Upper lobe of left lung (tissue), 6 donors: ENCODE data around the gene ANGPTL5. TPM values are rescaled to one million over a fixed set of nuclear protein-coding genes. Genes with fewer than 3 reads are reported as not detected.
A peak's percentile ranks its signal among the peaks of the same experiment; 100 is the strongest.

ENCODE experiments used
- ATAC-seq, 2 donors: fragments of 200-7000 bp; cut with Tn5 transposase; one replicate each; pipeline ENCODE4 v1.9.1; 2022; ENCODE audit warnings: mild to moderate bottlenecking in 2 of 2, moderate library complexity in 2 of 2; ENCODE audit not compliant: low FRiP score in 2 of 2
- DNase-seq, 2 donors: peaks; one replicate each; pipeline ENCODE4 v3.0.0-alpha.2; 2019 to 2020
- H3K27ac ChIP-seq, 4 donors: fragments of 200-600 bp; sonication (generic); one replicate each; pipeline ENCODE4 v1.5.1; 2016 to 2019
- H3K27me3 ChIP-seq, 4 donors: fragments of 200-600 bp; sonication (generic); one replicate each; pipeline ENCODE4 v1.5.1; 2017 to 2019
- H3K36me3 ChIP-seq, 4 donors: fragments of 200-600 bp; sonication (generic); one replicate each; pipeline ENCODE4 v1.5.1; 2016 to 2019
- H3K4me1 ChIP-seq, 4 donors: fragments of 200-600 bp; sonication (generic); one replicate each; pipeline ENCODE4 v1.5.1; 2018 to 2019
- H3K4me3 ChIP-seq, 4 donors: fragments of 200-600 bp; sonication (generic); one replicate each; pipeline ENCODE4 v1.5.1; 2017 to 2019; ENCODE audit warnings: mild to moderate bottlenecking in 2 of 4, moderate library complexity in 1 of 4
- H3K9me3 ChIP-seq, 4 donors: fragments of 200-600 bp; sonication (generic); one replicate each; pipeline ENCODE4 v1.5.1; 2018 to 2019
- EP300 ChIP-seq, 4 donors: sonication (generic); formaldehyde crosslinking; IDR thresholded peaks; one replicate each; pipeline ENCODE4 v1.5.1; 2017; ENCODE audit warnings: antibody characterized with exemption in 4 of 4, control low read depth in 2 of 4
- POLR2A ChIP-seq, 4 donors: fragments of 450-650 bp; IDR thresholded peaks; one replicate each; pipeline ENCODE4 v1.5.1; 2016 to 2017; ENCODE audit warnings: antibody characterized with exemption in 4 of 4, mild to moderate bottlenecking in 2 of 4
- POLR2AphosphoS5 ChIP-seq, 2 donors: sonication (generic); formaldehyde crosslinking; IDR thresholded peaks; one replicate each; pipeline ENCODE4 v1.5.1; 2017; ENCODE audit warnings: antibody characterized with exemption in 2 of 2
- WGBS, 2 donors: methylation state at CpG; one replicate each; pipeline ENCODE4 v1.1.5; 2017 to 2018; 5-methylcytosine and 5-hydroxymethylcytosine counted together
- total RNA-seq, 6 donors: library from RNA; depleted of rRNA in 4 of 6; stranded (reverse); fragments of >200 nt in 4 of 6; gene quantifications; one replicate each; pipeline versions ENCODE4 v1.1.0 to v1.2.1, GENCODE V29; 2016 to 2021
- TF ChIP-seq, protein P1 (sequence below), 6 experiments: fragments of 450-650 bp in 4 of 6; fragments of 200-600 bp in 2 of 6; sonication (generic) in 2 of 6; IDR thresholded peaks; one replicate each; pipeline ENCODE4 v1.5.1; 2016 to 2019; ENCODE audit warnings: antibody characterized with exemption in 6 of 6
- donor health status: DM: no; HTN: no; CAD: no; lungs with moderate emphysema.
- donor health status: DM: no; HTN: yes; CAD: no; lungs with severe emphysema.

ANGPTL5 gene
- total RNA-seq, 6 donors from 2014 or later = 0.09 to 0.49 (median 0.29) TPM; not detected in 2

DNA sequence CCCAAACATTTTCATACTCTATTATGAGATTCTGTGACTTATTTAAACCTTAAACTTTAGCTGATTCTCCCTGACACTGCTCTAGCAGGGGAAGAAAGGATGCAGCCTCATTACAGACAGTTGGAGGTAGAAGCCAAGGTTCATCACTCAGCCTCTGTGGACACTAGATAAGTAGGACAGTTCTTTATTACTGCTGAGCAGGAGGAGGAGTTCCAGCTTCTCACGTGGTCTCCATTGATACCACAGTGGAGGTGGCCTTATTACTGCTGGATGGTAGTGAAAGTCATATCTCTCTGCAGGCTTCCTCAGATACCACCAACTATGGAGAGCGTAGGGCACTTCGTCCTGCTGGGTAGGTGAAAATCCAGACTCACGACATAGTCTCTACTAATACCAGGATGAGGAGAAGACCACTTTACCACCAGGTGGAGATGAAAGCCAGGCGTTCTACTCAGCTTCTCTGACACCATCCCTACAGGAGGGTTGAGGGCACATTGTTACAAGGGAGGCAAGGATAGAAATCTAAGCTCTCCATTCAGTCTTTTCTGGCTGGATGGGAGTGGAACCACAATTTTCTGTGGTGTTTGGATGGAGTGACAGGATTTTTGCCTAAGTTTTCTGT is 13.1 kb upstream of the ANGPTL5 start:
- no peak for DNase-seq
- H3K4me1 ChIP-seq = no peaks in the 10 kb centered on the region
- no peak for ATAC-seq
- H3K4me3 ChIP-seq = no peak overlapping the region
- H3K9me3 ChIP-seq = no peaks in the 10 kb centered on the region
- no peak overlapping the region for H3K27ac ChIP-seq
- TF ChIP-seq POLR2AphosphoS5 (IDR thresholded peaks at IDR 0.05) = no peak
- TF ChIP-seq, protein P1, sequence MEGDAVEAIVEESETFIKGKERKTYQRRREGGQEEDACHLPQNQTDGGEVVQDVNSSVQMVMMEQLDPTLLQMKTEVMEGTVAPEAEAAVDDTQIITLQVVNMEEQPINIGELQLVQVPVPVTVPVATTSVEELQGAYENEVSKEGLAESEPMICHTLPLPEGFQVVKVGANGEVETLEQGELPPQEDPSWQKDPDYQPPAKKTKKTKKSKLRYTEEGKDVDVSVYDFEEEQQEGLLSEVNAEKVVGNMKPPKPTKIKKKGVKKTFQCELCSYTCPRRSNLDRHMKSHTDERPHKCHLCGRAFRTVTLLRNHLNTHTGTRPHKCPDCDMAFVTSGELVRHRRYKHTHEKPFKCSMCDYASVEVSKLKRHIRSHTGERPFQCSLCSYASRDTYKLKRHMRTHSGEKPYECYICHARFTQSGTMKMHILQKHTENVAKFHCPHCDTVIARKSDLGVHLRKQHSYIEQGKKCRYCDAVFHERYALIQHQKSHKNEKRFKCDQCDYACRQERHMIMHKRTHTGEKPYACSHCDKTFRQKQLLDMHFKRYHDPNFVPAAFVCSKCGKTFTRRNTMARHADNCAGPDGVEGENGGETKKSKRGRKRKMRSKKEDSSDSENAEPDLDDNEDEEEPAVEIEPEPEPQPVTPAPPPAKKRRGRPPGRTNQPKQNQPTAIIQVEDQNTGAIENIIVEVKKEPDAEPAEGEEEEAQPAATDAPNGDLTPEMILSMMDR (IDR thresholded peaks at IDR 0.05) = no peak
- H3K27me3 ChIP-seq = no peaks in the 10 kb centered on the region
- WGBS, 2 donors = 81 to 89% methylated on average over 4 to 5 of the region's 5 CpGs
- H3K36me3 ChIP-seq = no peaks in the 10 kb centered on the region

DNA sequence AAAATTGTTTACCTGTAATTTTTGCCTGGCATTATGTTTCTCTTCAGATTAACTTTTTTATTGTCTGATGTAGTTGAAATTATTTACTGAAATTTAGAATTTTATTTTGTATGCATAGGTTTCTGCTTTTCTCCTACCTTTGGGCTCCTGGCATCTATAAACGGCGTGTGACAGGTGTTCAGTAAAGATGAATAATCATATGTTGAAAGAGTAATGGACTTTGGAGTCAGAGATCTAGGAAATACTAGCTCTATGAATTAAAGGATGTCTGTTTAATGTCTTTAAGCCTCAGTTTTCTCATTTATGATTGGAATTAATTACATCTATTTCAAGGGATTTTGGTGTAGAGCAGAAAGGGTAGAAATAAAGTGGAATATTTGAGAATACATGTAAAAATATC is 7.2 kb upstream of the ANGPTL5 start:
- Histone ChIP-seq H3K4me3 (no peak overlapping the region), H3K9me3 (no peaks in the 10 kb centered on the region), H3K27ac (no peak overlapping the region), H3K36me3 (no peaks in the 10 kb centered on the region), H3K27me3 (no peaks in the 10 kb centered on the region), H3K4me1 (no peaks in the 10 kb centered on the region)
- ATAC-seq = no peak
- TF ChIP-seq, protein P1 (IDR thresholded peaks at IDR 0.05) = no peak
- TF ChIP-seq EP300 (IDR thresholded peaks at IDR 0.05) (no peak), POLR2AphosphoS5 (IDR thresholded peaks at IDR 0.05) (no peak), POLR2A (IDR thresholded peaks at IDR 0.05) (no peak)
- WGBS, 2 donors = 87 to 93% methylated on average over 2 of the region's 2 CpGs
- no peak for DNase-seq

DNA sequence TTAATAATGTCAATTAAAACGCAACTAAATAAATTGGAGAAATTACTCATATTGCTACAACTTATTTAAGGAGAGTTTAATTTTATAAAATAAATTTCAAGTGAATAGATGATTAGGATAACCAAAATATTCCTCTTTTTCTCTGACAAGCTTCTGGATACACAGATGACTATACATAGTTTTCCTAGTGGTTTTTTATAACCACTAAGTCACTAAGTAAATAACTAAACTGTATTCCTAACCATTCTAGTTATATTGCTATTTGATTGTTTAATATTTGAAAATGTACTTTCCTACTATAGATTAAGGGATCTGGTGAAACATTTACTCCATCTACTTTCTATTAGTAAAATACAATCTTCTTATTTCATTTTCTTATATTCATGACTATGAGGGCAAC is 4.7 kb upstream of the ANGPTL5 start:
- TF ChIP-seq POLR2A (IDR thresholded peaks at IDR 0.05) (no peak), POLR2AphosphoS5 (IDR thresholded peaks at IDR 0.05) (no peak), EP300 (IDR thresholded peaks at IDR 0.05) (no peak)
- TF ChIP-seq, protein P1 (IDR thresholded peaks at IDR 0.05) = no peak
- Histone ChIP-seq H3K27ac (no peak overlapping the region), H3K27me3 (no peaks in the 10 kb centered on the region), H3K36me3 (no peaks in the 10 kb centered on the region), H3K4me1 (no peaks in the 10 kb centered on the region), H3K9me3 (no peaks in the 10 kb centered on the region), H3K4me3 (no peak overlapping the region)
- DNase-seq = no peak
- WGBS, 2 donors = 93 to 96% methylated on average over 1 of the region's 1 CpG
- no peak for ATAC-seq

DNA sequence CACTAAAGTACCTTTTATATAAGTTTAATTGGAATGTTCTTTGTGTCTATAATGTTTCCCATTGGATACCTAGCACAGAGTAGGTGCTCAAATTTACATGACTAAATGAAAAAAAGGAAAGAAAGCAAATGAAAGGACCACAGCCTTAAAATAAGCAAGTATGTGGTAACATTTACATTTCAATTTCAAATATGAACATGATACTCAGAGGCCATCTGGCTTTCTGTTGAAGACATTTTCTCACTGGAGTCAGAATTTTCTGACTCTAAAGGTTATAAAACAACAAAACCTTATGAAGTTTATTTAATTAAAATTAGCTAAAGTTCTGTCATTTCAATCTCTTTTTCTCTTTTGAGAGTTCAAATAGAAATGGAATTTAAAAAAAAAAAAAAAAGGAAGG is 904 bp upstream of the ANGPTL5 start:
- DNase-seq (no peak), ATAC-seq (no peak)
- peaks cover 0 to 13% (median 6%) of the 10 kb centered on the region in 4 donors for H3K4me1 ChIP-seq
- no peaks in the 10 kb centered on the region for H3K27me3 ChIP-seq
- no peaks in the 10 kb centered on the region for H3K9me3 ChIP-seq
- H3K36me3 ChIP-seq = no peaks in the 10 kb centered on the region
- H3K4me3 ChIP-seq = no peak overlapping the region
- TF ChIP-seq POLR2AphosphoS5 (IDR thresholded peaks at IDR 0.05) (no peak), POLR2A (IDR thresholded peaks at IDR 0.05) (no peak), EP300 (IDR thresholded peaks at IDR 0.05) (no peak)
- TF ChIP-seq, protein P1 (IDR thresholded peaks at IDR 0.05) = no peak
- no peak overlapping the region for H3K27ac ChIP-seq

GRCh38 chr11:101915791-101916291 is 481 bp downstream of the ANGPTL5 start:
- DNase-seq (no peak), ATAC-seq (peak in 1 of 2 donors; percentile 74)
- Histone ChIP-seq H3K9me3 (no peaks in the 10 kb centered on the region), H3K4me1 (peaks cover 0 to 13% (median 6%) of the 10 kb centered on the region in 4 donors), H3K27ac (peak overlapping the region; percentile 77 to 88 (median 84)), H3K4me3 (peak overlapping the region in 3 of 4 donors; percentile 60 to 71 (median 69)), H3K27me3 (no peaks in the 10 kb centered on the region), H3K36me3 (no peaks in the 10 kb centered on the region)
- TF ChIP-seq POLR2A (IDR thresholded peaks at IDR 0.05) (no peak), EP300 (IDR thresholded peaks at IDR 0.05) (no peak), POLR2AphosphoS5 (IDR thresholded peaks at IDR 0.05) (no peak)
- TF ChIP-seq, protein P1 (IDR thresholded peaks at IDR 0.05) = no peak
- 31 to 40% methylated on average over 4 of the region's 4 CpGs for WGBS, 2 donors
